Esophagus mucosa (tissue), 1 donor: ENCODE measurements around the gene CBLIF. TPM values are rescaled to one million over a fixed set of nuclear protein-coding genes. Genes with fewer than 3 reads are reported as not detected.
"Not testable (repeated sequence)": the region's sequence is repeated elsewhere in the genome, so short reads cannot be mapped to it uniquely, and the experiment has no call there.

Source experiments
- ATAC-seq: fragments of 200-7000 bp; cut with Tn5 transposase; one replicate; pipeline ENCODE4 v1.9.1; 2020
- total RNA-seq: library from RNA; stranded (reverse); gene quantifications from one replicate; pipeline ENCODE4 v1.2.4, GENCODE V29; 2023
- donor health status: DM: yes; HTN: yes; CAD: no.

CBLIF gene
- total RNA-seq, 1 donor from 2014 or later, result not detected

DNA sequence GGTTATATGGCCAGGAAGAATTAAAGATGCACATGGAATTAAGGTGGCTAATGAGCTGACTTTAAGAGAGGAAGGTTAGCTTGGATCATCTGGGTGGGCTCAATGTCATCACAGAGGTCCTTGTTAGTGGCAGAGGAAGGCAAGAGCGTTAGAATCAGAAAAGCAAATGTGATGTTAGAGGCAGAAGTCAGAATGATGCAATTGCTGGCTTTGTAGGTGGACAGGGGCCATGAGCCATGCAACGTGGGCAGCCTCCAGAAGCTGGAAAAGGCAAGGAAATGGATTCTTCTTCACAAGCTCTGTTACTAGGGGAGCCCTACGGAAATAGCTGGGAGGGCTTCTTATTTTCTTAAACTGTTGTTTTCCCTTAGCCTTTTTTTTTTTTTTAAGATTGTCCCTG is 2.3 kb upstream of the CBLIF start:
- no peak for ATAC-seq

GRCh38 chr11:59846556-59846955 is 1.3 kb upstream of the CBLIF start:
- no peak for ATAC-seq

DNA sequence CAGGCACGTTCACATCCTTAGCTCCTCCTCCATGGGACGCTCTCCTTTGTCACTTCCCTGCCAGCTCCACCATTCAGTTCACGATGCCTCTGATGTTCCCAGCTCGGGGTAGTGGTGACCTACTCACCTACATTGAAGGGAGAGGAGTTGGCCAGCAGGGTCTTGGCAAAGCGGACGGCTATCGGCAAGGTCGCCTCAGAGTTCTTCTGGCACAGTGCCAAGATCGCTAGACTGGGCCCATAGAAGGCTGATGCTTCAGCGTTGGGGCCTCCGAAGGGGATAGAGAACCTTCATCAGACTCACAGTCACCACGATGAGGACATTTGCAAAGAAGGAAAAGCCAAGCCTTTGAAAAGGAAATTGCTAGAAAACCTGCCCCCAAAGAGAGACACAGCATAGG is 3.0 kb downstream of the CBLIF start:
- ATAC-seq, result no peak

- ATAC-seq, result no peak
These were observed 3.8 kb downstream of the CBLIF start for GRCh38 chr11:59841514-59841913.

DNA sequence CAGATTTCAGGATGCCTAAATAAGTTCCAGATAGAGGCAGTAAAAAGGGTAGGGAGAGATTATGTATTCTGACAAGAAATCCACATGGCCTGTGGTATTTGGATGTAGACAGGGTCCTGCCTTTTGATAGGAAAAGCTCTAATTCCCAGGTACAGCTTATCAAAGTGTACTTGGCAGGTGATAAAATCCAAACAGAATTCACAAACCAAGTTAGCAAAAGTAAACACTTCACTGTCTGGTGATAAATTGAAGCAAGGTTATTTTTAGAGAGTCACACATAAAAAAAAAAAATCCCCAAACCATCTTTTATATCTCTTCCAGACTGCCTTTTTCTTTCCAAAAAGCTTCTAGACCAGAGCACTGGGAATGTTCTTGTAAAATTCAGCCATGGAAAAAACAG is 5.7 kb downstream of the CBLIF start:
- ATAC-seq, result no peak

DNA sequence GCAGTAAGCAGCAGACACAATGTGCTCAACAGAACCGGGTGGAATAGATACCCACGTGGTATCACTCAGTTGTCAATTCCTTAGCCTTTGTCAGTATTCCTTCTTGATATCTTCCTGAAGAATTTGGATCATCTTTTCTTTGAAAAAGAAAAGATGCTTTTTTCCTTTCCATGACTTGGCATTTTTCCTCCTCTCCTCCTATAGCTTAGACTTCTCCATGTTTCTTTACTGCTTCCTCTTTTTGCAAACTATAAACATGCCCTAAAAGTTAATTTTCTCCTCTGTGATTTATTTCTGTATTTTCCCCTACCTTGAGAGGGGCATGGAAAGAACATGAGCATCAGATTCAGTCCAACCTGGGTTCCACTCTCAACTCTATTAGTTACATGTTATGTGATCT is 11.7 kb downstream of the CBLIF start:
- ATAC-seq, result no peak

- no peak for ATAC-seq
These were observed 15.9 kb downstream of the CBLIF start for GRCh38 chr11:59829358-59829757.

- ATAC-seq, result peak; percentile 79
These were observed 22.2 kb downstream of the CBLIF start for GRCh38 chr11:59822989-59823566.

DNA sequence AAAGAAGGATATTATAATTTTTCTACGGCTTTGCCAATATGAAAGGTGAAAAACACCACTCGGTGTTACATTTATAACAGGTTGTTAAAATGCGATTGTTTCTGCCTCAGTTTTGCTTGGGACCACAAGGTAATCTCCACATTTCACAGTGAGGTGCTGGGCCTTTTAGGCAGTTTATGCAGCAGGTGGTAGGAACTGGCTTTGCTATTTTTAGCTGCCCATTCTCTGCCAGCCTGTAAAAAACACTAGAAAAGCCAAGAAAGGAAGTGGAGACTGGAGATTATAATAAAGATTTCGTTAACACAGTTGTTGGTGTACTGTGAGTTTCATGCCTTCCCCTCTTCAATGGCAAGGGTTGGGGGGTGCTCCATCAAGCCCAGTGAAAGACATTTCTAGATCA is 26.7 kb downstream of the CBLIF start:
- ATAC-seq, result no peak

DNA sequence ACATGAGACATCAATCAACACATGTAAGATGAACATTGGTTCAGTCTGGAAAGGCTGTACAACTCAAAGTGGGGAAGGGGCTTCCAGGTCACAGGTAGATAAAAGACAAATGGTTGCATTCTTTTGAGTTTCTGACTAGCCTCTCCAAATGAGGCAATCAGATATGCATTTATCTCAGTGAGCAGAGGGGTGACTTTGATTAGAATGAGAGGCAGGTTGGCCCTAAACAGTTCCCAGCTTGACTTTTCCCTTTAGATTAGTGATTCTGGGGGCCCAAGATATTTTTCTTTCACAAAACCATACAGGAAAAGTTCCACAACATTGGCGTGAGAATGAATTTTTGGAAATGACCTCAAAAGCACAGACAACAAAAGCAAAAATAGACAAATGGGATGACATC is 28.9 kb downstream of the CBLIF start:
- ATAC-seq, result not testable (repeated sequence)

- no peak for ATAC-seq
These were observed 29.5 kb downstream of the CBLIF start for GRCh38 chr11:59815754-59816153.

GRCh38 chr11:59814021-59814420 is 31.3 kb downstream of the CBLIF start:
- no peak for ATAC-seq

DNA sequence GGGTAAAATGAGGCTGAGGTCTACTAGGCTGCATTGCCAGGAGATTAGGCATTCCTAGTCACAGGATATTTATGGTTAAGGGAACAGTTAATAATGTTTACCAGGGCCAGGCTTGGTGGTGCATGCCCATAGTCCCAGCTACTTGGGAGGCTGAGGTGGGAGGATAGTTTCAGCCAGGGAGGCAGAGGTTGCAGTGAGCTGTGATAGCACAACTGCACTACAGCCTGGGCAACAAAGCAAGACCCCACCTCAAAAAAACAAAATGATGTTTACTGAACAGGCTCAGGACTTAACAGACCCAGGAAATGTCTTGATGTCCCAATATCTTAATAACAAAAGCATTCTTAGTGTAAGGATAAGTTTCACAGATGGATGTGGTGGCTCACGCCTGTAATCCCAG is 31.9 kb downstream of the CBLIF start:
- no peak for ATAC-seq

DNA sequence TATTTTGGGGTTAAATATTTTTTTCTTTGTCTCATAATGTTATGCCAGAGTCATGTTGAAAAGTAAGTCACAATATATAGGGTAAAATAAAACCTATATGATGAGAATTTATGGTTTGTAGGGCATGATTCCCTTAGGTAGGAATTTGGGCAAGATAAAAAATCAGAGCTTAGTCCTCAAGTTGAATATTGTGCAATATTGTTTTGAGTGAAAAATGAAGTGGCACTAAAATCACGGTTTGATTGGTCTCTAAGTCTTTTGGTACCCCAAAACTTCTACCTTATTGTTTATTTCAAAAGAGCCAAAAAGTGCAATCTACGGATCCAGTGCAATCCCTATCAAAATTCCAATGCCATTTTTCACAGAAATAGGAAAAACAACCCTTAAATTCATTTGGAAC is 33.1 kb downstream of the CBLIF start:
- no peak for ATAC-seq

DNA sequence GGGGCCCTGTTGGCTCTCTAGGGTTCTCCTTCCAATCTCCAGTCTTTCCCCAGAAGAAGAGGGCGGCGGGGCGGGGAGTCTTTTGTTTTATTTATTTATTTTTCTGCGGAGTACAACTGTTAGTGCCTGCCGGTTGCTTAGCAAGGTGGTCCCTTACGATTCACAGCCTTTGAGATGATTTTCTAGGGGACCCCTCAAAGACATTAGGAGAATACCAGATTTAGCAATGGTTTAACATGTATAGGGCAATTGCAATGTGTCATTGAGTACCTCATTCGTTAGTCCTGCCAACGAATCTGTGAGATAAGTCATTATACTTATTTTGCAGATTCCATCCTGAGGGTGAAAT is 34.4 kb downstream of the CBLIF start:
- no peak for ATAC-seq

GRCh38 chr11:59810189-59810910 is 34.9 kb downstream of the CBLIF start, which contains the start of gene MRPL16:
Gene MRPL16, minus strand, starts transcription at chr11:59810778. Its CDS starts 120 bp downstream, at chr11:59810658.
- peak; percentile 100 for ATAC-seq

DNA sequence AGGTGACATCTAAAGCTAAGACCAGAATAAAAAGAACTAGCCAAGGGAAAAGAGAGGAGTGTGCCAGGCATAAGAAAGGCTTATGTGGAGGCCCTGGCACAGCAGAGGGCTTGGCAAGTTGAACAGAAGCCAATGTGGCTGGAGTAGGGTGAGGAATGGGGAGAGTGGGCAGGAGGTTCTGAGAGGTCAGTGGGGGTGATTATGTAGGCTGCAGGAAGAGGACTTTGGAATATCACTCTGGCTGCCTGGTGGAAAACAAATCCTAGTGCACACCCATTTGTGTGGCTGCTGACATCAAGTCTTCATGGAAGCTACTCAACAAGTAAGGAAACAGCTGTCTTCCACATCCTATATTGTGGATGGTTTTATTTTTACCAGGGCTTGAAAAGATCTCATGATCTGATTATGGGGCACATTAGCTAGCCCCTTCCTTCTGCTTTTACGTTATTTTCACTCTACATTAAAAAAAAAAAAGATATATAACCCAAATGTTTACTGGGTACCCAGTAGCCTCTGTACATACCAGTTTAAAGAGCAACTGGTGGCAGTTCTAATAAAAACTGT is 38.2 kb downstream of the CBLIF start:
- ATAC-seq, result no peak

DNA sequence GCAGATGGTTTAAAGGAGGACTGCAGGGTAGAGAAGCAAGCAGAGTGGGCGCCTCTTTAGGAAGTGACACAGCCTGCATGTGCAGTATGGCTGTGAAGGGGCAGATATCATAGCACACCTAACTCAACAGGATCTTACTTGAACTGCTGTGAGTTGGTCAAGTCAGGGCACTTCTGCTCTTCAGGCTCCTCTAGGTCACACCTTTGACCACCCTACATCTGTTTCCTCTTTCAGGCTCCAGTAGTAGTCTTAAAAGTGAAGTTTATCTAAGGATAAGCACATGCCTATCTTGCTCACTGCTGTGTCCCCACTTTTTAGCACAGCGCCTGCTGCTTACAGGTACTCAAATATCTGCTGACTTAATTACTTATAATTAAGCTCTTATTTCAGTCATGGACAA is 41.2 kb downstream of the CBLIF start:
- no peak for ATAC-seq

GRCh38 chr11:59802639-59803176 is 42.6 kb downstream of the CBLIF start:
- ATAC-seq, result peak; percentile 63

DNA sequence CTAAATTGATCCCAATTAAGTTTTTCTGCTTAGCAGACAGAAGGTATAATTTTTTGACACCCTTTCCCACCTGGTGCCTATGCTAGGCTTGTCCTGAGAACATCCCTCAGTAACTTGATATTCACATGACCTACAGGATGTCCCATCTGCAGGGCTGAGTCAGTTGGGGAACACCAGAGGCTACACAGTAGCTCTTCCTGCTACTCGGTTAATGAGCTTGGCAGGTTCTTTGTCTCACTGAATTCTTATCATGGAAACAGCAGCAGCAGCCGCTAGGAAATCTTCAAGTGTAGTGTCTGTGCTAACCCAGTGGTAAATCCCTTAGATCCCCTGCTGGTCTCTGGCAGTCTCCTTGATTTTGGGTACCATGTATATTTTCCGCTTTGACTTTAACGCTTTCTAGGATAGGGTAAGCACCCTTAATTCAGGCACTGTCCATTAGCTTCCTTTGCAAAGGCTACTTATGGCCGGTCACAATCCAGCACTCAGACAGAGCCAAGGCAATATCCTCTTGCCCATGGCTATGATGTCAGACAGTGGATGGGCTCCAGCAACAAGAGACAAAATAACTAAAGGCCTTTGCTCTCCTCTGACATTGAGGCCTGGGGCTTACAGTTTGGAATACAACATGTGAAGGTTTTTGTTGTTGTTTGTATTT is 43.2 kb downstream of the CBLIF start:
- ATAC-seq, result peak; percentile 34

DNA sequence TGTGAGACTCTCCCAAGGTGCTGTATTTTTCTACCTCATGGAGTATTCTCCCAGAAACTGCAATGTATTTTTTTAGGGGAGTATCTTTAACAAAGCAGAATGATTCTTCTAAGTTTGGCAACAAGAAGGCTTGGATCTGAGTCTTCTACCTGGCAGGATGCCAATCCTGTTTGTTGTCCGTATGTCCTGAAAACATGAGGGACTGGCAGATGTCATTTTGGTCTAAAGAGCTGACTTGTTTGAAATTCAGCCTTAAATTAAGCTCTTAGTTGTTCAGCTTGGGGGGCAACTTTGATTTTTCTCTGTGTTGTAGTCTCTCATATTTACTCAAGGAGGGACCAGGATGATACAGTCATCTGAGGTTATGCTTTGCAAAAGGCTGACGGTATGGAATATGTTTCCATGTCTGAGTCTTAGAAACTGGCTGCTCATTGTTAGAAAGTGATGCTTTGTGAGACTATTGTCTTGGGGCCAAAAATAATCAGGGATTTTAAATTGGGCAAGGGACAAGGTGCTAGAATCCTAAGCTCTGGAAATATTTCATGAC is 44.1 kb downstream of the CBLIF start:
- ATAC-seq, result peak; percentile 50

DNA sequence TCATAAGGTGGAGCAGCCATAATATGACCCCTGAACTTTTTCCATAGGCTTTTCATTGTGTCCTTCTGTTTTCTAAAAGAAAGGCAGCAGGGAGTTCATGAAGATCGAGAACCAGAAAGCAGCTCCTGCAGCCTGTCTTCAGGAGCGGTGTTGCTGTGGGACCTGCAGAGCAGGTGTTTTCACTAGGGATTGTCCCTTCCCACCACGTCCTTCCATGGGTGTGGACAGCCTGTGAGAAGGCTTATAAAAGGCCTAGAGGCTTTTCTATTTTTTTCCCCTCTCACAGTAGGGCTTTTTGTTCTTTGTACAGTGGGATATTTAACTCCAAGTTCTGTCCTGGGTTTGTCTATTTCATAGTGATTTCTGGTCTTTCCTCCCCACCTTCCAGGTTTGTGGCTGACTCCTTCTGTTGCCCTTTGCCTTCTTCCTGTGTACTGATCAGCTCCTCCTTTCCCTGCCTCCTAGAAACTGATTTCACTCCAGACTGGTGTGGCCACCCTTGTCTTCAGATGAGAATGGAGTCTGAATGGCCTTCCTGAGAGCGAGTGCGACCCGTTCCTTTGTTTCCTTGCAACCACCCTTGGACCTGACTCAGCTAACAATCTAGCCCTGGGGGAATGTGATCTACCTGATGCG is 44.8 kb downstream of the CBLIF start:
- peak; percentile 59 for ATAC-seq

GRCh38 chr11:59794417-59794816 is 50.9 kb downstream of the CBLIF start:
- no peak for ATAC-seq
